Measurements from ENCODE around the gene RPN1. TPM values are rescaled to one million over a fixed set of nuclear protein-coding genes. Genes with fewer than 3 reads are reported as not detected.

RPN1 gene
- total and polyA plus RNA-seq, 2 of the 8 experiments (the other 6 are each of a cell fraction or from before 2014, with no cell fraction given), result 165 to 211 TPM

Other genes starting within 250 kb of the RPN1 start
- gene DNAJB8, start 183.9 kb downstream of the RPN1 start, total RNA-seq (2021; fragmentation: NEBNext Ultra II Directional; extraction: Animal tissue kit (Norgen Biotek cat#: 25700)), result not detected in 2 replicates
- gene DNAJB8, start 183.9 kb downstream of the RPN1 start, polyA plus RNA-seq (2011; rRNA removed), result not detected in 2 replicates
- gene GATA2, start 157.6 kb downstream of the RPN1 start, total RNA-seq (2021; fragmentation: NEBNext Ultra II Directional; extraction: Animal tissue kit (Norgen Biotek cat#: 25700)), result 0.30 and 0.40 TPM in 2 replicates
- 0.03 and 0.22 TPM in 2 replicates for gene GATA2, start 157.6 kb downstream of the RPN1 start, polyA plus RNA-seq (2011; rRNA removed)
- 185 and 195 TPM in 2 replicates for gene RAB7A, start 75.4 kb upstream of the RPN1 start, total RNA-seq (2021; fragmentation: NEBNext Ultra II Directional; extraction: Animal tissue kit (Norgen Biotek cat#: 25700))
- gene RAB7A, start 75.4 kb upstream of the RPN1 start, polyA plus RNA-seq (2011; rRNA removed), result 156 and 179 TPM in 2 replicates
- 28.9 and 32.8 TPM in 2 replicates for gene ACAD9, start 228.8 kb upstream of the RPN1 start, total RNA-seq (2021; fragmentation: NEBNext Ultra II Directional; extraction: Animal tissue kit (Norgen Biotek cat#: 25700))
- gene ACAD9, start 228.8 kb upstream of the RPN1 start, polyA plus RNA-seq (2011; rRNA removed), result 27.5 and 35.1 TPM in 2 replicates